Transverse colon (tissue), 4 donors: Measurements from ENCODE around the gene CTSC.

ENCODE experiments used
- CTCF ChIP-seq, 5 experiments: fragments of 200-600 bp in 3 of 5; fragments of 450-650 bp in 2 of 5; sonication (generic) in 3 of 5; IDR thresholded peaks; 1 replicate in 2 of 5; 2 replicates in 3 of 5; pipeline ENCODE4 v1.5.1; 2016 to 2017; ENCODE audit warnings: antibody characterized with exemption in 5 of 5, inconsistent platforms in 3 of 5, mild to moderate bottlenecking in 2 of 5, moderate library complexity in 1 of 5
- POLR2A ChIP-seq: fragments of 450-650 bp; IDR thresholded peaks from one replicate; pipeline ENCODE4 v1.6.1; 2016; ENCODE audit warnings: antibody characterized with exemption, mild to moderate bottlenecking, moderate library complexity
- POLR2AphosphoS5 ChIP-seq, 3 donors: sonication (generic); formaldehyde crosslinking; IDR thresholded peaks; one replicate each; pipeline ENCODE4 v1.6.1; 2016; ENCODE audit warnings: antibody characterized with exemption in 3 of 3

DNA sequence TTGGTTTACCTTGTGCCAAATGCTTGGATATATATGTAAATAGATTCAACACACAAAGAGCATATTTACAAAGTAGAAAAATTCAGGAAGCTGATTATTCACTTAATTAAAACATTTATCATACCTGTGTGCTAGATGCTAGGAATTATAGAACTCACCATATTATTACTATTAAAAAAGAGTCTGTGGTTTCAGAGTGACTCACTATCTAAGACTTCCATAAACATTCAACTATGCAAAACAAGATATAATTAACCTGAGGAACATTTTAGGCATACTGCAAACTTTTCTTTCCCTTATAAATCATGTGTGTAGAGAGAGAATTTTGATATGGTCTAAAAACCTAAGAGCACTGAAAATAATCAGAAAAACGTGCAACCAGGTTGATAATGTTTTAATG lies 27.3 kb downstream of the CTSC start:
- TF ChIP-seq POLR2A (no peak), CTCF (IDR thresholded peaks at IDR 0.05) (no peak), POLR2AphosphoS5 (IDR thresholded peaks at IDR 0.05) (no peak)
